HG02678 (cell line): Measurements from ENCODE around the gene OSBPL10.
"Not testable (repeated sequence)": the region's sequence is repeated elsewhere in the genome, so short reads cannot be mapped to it uniquely, and the experiment has no call there.

Experiments
- ATAC-seq: cut with Tn5 transposase; IDR thresholded peaks from one replicate; pipeline ENCODE4 v1.9.1; 2021; ENCODE audit warnings: mild to moderate bottlenecking, moderate library complexity; ENCODE audit not compliant: unreplicated experiment

Gene OSBPL10

GRCh38 chr3:31981206-31982181, at the start of gene OSBPL10, which contains the start of gene ZNF860:
Gene OSBPL10, minus strand, starts transcription at chr3:31981262. Its CDS starts 83 bp downstream, at chr3:31981179.
Gene ZNF860, plus strand, starts transcription at chr3:31981750. Its CDS starts 7,330 bp downstream, at chr3:31989080.
- peak; percentile 25 for ATAC-seq

GRCh38 chr3:32026593-32026992, 45.5 kb upstream of the OSBPL10 start:
- ATAC-seq: no peak

- no peak for ATAC-seq
Observed at GRCh38 chr3:32022947-32023346, 41.9 kb upstream of the OSBPL10 start.

- ATAC-seq: no peak
Observed at GRCh38 chr3:32021748-32022147, 40.7 kb upstream of the OSBPL10 start.

GRCh38 chr3:32021155-32021554, 40.1 kb upstream of the OSBPL10 start:
- no peak for ATAC-seq

GRCh38 chr3:32018757-32019564, 37.9 kb upstream of the OSBPL10 start:
- ATAC-seq: no peak

- ATAC-seq: no peak
Observed at GRCh38 chr3:32017286-32017685, 36.2 kb upstream of the OSBPL10 start.

- not testable (repeated sequence) for ATAC-seq
Observed at GRCh38 chr3:32015638-32016037, 34.6 kb upstream of the OSBPL10 start.

- not testable (repeated sequence) for ATAC-seq
Observed at GRCh38 chr3:32010699-32011098, 29.6 kb upstream of the OSBPL10 start.

GRCh38 chr3:32009957-32010356, 28.9 kb upstream of the OSBPL10 start:
- peak; percentile 50 for ATAC-seq

- ATAC-seq: no peak
Observed at GRCh38 chr3:32009101-32009500, 28.0 kb upstream of the OSBPL10 start.

- ATAC-seq: no peak
Observed at GRCh38 chr3:32004113-32004765, 23.2 kb upstream of the OSBPL10 start.

- ATAC-seq: no peak
Observed at GRCh38 chr3:32003380-32003779, 22.3 kb upstream of the OSBPL10 start.

GRCh38 chr3:32002561-32003368, 21.7 kb upstream of the OSBPL10 start:
- no peak for ATAC-seq

GRCh38 chr3:32000877-32001276, 19.8 kb upstream of the OSBPL10 start:
- no peak for ATAC-seq

GRCh38 chr3:31999907-32000439, 18.9 kb upstream of the OSBPL10 start:
- no peak for ATAC-seq

- ATAC-seq: no peak
Observed at GRCh38 chr3:31997500-31997899, 16.4 kb upstream of the OSBPL10 start.

- no peak for ATAC-seq
Observed at GRCh38 chr3:31996195-31996594, 15.1 kb upstream of the OSBPL10 start.

GRCh38 chr3:31995026-31995425, 14.0 kb upstream of the OSBPL10 start:
- not testable (repeated sequence) for ATAC-seq

GRCh38 chr3:31993843-31994242, 12.8 kb upstream of the OSBPL10 start:
- no peak for ATAC-seq
